Skeletal muscle tissue (tissue), 4 donors: ENCODE data around the gene APOD. TPM values are rescaled to one million over a fixed set of nuclear protein-coding genes. Genes with fewer than 3 reads are reported as not detected.

Experiments used
- H3K27ac ChIP-seq: one replicate; pipeline ENCODE4 v1.7.0; 2013; ENCODE audit warnings: mild to moderate bottlenecking, low read depth, low read length, inconsistent platforms
- H3K27me3 ChIP-seq, 3 donors: one replicate each; pipeline ENCODE4 v1.7.0; 2013; ENCODE audit warnings: low read length in 3 of 3; ENCODE audit not compliant: control insufficient read depth in 3 of 3, insufficient read depth in 3 of 3
- H3K36me3 ChIP-seq, 3 donors: one replicate each; pipeline ENCODE4 v1.7.0; 2013; ENCODE audit warnings: low read length in 3 of 3; ENCODE audit not compliant: control insufficient read depth in 3 of 3, insufficient read depth in 3 of 3
- H3K4me1 ChIP-seq, 3 donors: one replicate each; pipeline ENCODE4 v1.7.0; 2013; ENCODE audit warnings: low read length in 3 of 3, mild to moderate bottlenecking in 3 of 3; ENCODE audit not compliant: control insufficient read depth in 3 of 3, insufficient read depth in 3 of 3
- H3K4me3 ChIP-seq, 3 donors: one replicate each; pipeline ENCODE4 v1.7.0; 2013; ENCODE audit warnings: low read length in 3 of 3
- H3K9ac ChIP-seq, 3 donors: one replicate each; pipeline ENCODE4 v1.7.0; 2013; ENCODE audit warnings: low read length in 3 of 3, mild to moderate bottlenecking in 3 of 3, moderate library complexity in 2 of 3, low read depth in 1 of 3
- H3K9me3 ChIP-seq, 3 donors: one replicate each; pipeline ENCODE4 v1.7.0; 2013; ENCODE audit warnings: low read length in 3 of 3; ENCODE audit not compliant: control insufficient read depth in 3 of 3
- total RNA-seq: library from RNA; depleted of rRNA; stranded (reverse); fragments of >200 nt; gene quantifications from one replicate; pipeline ENCODE4 v1.2.3, GENCODE V29; 2014
- donor health status: Osteomylitis.

The APOD gene
- total RNA-seq, 1 donor from 2014 or later: 20.4 TPM

DNA sequence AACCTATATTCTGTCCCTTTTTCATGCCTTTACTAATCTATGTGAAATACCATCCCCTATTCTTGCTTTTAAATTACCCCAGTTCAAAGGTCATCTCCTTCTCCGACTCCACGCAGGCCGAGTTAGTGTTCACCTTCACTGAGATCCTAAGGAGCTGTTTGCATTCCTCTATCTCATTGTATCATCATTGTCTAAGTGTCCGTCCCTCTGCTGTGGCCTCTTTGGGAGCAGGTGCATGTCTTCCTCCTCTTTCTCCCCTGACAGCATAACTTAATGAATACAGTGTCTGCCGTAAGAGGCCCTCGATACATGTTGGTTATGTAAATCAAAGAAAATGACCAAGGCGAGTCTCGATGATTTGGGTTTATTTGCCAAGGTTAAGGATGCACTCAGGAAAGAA, 35.7 kb downstream of the APOD start:
- H3K4me3 ChIP-seq: no peak overlapping the region
- no peaks in the 10 kb centered on the region for H3K27me3 ChIP-seq
- no peaks in the 10 kb centered on the region for H3K36me3 ChIP-seq
- peaks cover 22 to 38% (median 33%) of the 10 kb centered on the region in 3 donors for H3K4me1 ChIP-seq
- no peak overlapping the region for H3K27ac ChIP-seq
- no peaks in the 10 kb centered on the region for H3K9me3 ChIP-seq
- no peak overlapping the region for H3K9ac ChIP-seq

DNA sequence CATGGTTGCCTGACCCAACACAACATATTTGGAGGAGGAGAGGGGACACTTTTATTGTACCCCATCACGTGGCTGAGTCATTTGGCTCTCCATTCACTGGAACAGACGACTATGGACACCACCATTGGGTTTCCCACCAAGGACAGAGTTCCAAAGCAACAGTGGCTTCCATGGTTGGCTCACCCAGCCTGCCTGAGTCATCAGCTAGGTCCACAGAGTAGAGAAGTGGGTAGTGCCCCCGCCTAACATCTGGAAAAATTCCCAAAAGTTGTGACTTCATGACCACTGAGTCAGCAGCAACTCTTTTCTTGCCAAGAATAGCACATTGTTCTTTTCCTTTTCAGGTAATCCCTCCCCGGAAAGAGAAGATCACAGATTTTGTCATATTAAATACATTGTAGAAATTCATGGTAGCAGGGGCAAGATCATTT, 37.6 kb downstream of the APOD start:
- H3K9me3 ChIP-seq: no peaks in the 10 kb centered on the region
- H3K4me1 ChIP-seq: peaks cover 22 to 41% (median 31%) of the 10 kb centered on the region in 3 donors
- no peak overlapping the region for H3K9ac ChIP-seq
- peak overlapping the region; percentile 20 for H3K27ac ChIP-seq
- H3K4me3 ChIP-seq: no peak overlapping the region
- no peaks in the 10 kb centered on the region for H3K27me3 ChIP-seq
- H3K36me3 ChIP-seq: no peaks in the 10 kb centered on the region

DNA sequence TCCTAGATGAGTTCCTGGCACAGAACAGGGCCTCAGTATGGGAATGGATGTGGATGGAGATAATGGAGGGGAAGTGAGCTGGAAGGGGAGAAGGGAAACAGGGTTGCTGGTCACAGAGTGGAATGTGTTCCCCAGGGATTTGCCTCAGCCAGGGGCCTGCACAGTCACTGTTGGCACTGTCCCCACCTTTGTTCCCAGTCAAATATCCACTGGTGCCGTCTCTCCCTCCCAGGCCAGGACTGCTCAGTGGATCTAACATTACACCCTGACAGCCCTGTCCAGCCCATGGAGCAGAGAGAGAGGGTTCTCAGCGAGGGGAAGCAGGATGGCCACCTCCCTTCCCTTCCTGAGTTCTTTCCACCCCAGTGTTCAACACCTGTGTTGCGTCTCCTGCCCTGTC, 39.1 kb downstream of the APOD start:
- Histone ChIP-seq H3K4me1 (peaks cover 30 to 42% (median 40%) of the 10 kb centered on the region in 3 donors), H3K27me3 (no peaks in the 10 kb centered on the region), H3K36me3 (no peaks in the 10 kb centered on the region), H3K27ac (peak overlapping the region; percentile 95), H3K9ac (peak overlapping the region in 2 of 3 donors; percentile 21 to 96), H3K4me3 (no peak overlapping the region), H3K9me3 (no peaks in the 10 kb centered on the region)

DNA sequence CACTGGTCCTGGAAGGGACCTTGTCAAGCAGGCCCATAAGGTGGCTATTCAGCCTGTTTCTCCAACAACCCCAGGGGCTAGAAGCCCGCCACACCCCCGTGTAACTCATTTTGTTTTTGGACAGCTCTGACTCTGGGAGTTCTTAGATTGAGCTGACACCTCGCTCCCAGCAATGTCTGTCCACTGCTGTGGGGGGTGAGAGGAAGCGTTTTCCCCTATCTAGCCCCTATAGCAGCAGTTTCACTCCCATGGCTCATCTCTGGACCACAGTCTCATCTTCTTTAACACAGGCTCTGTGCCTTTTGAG, 39.6 kb downstream of the APOD start:
- no peaks in the 10 kb centered on the region for H3K27me3 ChIP-seq
- H3K4me1 ChIP-seq: peaks cover 32 to 44% (median 43%) of the 10 kb centered on the region in 3 donors
- H3K9me3 ChIP-seq: no peaks in the 10 kb centered on the region
- no peaks in the 10 kb centered on the region for H3K36me3 ChIP-seq
- H3K9ac ChIP-seq: peak overlapping the region; percentile 71 to 96 (median 82)
- peak overlapping the region; percentile 30 to 88 (median 82) for H3K4me3 ChIP-seq
- peak overlapping the region; percentile 95 for H3K27ac ChIP-seq

DNA sequence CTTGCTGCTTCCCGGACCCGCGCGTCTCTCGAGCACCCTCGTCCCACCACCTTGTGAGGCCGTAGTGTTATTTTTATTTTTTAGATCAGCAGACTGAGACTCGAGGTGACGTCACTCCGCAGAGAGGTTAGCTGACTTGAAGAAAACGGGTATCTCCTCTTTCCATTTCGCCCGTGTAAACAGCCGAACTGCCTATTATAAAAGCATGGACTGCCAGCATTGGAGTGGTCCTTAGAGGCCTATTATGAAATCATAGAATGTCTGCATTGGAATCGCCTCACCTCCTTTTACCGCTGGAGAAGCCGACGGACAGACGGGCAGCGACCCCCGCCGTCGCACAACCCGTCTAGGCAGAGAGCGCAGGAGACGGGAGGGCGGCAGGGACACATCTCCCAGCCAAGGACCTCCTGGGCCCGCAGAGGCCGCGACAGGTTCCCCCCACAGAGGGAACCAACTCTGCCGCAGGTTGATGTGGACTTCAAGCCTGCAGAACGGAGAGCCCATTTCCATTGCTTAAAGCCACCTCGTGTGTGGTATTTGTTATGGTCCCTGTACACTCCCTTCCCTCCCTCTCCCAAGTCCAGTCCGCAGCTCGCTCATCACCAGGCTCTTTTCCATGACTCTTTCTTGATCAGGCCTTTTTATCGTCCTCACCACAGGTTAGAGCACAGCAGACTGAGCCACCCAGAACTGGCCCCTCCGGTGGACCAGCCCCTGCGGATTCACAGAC, 40.1 kb downstream of the APOD start:
- H3K36me3 ChIP-seq: no peaks in the 10 kb centered on the region
- peak overlapping the region; percentile 95 for H3K27ac ChIP-seq
- H3K4me1 ChIP-seq: peaks cover 32 to 48% (median 47%) of the 10 kb centered on the region in 3 donors
- H3K4me3 ChIP-seq: peak overlapping the region; percentile 82 to 89 (median 88)
- no peaks in the 10 kb centered on the region for H3K9me3 ChIP-seq
- peak overlapping the region; percentile 71 to 96 (median 82) for H3K9ac ChIP-seq
- no peaks in the 10 kb centered on the region for H3K27me3 ChIP-seq

DNA sequence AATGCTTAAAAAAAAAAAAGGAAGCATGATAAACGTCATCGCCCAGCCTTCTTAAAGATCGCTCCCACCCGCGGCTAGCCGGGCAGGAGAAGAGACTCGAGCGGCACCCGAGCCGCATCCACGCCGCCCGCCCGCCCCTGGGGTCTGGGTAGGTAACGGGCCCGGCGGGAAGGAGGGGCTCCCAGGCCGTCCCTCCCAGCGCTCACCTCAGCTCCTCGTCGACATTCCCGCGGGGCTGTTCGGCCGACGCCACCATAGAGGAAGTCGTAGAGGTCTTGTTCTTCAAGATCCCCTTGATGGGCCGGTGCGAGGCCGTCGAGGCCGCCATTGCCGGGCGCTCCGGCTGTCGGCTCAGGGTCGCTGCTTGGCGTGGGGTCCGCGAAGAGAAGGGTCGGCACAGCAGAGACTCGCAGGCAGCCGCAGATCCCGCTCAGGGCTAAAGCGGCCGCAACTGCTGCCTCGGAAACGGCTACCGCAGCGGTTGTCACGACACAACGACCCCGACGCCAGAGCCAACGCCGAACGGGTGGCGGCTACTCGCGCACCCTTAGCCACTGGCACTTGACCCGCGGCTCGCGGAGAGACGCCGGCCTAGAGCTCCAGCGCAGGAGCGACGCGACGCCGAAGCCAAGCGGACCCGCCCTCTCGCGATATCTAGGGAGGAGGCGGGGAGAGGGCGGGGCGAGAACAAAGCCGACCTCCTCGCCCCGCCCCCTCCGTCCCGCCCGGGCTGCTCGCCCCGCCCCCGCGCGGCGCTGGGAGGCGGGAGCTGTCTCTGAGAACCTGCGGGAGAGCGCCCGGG, 40.8 kb downstream of the APOD start, which contains the start of gene PPP1R2:
Gene PPP1R2 (minus strand): TSS at position 628 of the 802 bp plus-strand sequence. CDS start 300 bp downstream, at position 328.
- Histone ChIP-seq H3K9ac (peak within 1 kb of the TSS; percentile 96), H3K27ac (peak within 1 kb of the TSS; percentile 95), H3K4me1 (peaks cover 35 to 55% (median 49%) of the 10 kb centered on the region in 3 donors), H3K27me3 (no peaks in the 10 kb centered on the region), H3K4me3 (peak within 1 kb of the TSS; percentile 88 to 96 (median 89)), H3K36me3 (no peaks in the 10 kb centered on the region), H3K9me3 (no peaks in the 10 kb centered on the region)

DNA sequence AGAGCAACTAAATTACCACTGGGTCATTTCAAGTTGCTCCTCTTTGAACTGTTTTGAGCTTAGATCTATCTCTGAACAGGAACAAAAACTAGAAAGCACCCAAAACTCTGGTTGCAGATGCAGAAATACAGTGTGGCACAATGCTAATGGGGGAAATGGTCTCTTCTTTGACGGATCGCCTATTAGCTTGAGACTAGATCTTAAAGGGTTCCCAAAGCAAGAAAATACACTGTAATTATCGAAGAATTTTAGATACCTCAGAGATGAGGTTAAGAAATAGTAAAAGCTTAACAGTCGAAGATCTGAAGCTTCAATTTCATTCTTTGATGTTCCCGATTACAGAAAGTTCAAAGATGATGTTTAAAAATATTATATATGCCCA, 41.4 kb downstream of the APOD start:
- H3K36me3 ChIP-seq: no peaks in the 10 kb centered on the region
- H3K27me3 ChIP-seq: no peaks in the 10 kb centered on the region
- H3K9ac ChIP-seq: peak overlapping the region; percentile 96
- H3K4me1 ChIP-seq: peaks cover 39 to 61% (median 55%) of the 10 kb centered on the region in 3 donors
- H3K9me3 ChIP-seq: no peaks in the 10 kb centered on the region
- peak overlapping the region; percentile 88 to 96 (median 89) for H3K4me3 ChIP-seq
- H3K27ac ChIP-seq: peak overlapping the region; percentile 95

DNA sequence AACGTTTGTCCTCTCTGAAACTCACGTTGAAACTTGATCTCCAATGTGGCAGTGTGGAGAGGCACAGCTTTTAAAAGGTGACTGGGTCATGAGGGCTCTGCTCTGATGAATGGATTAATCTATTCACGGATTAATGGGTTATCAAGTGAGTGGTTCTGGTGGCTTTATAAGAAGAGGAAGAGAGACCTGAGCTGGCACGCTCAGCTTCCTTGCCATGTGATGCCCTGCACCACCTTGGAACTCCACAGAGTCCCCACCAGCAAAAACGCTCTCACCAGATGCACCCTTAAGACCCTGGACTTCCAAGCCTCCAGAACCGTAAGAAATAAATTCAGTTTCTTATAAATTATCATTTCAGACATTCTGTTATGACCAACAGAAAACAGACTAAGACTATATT, 43.2 kb downstream of the APOD start:
- Histone ChIP-seq H3K27me3 (no peaks in the 10 kb centered on the region), H3K4me1 (peaks cover 37 to 56% (median 52%) of the 10 kb centered on the region in 3 donors), H3K4me3 (peak overlapping the region; percentile 4 to 96 (median 35)), H3K36me3 (no peaks in the 10 kb centered on the region), H3K9ac (peak overlapping the region in 1 of 3 donors; percentile 55), H3K9me3 (no peaks in the 10 kb centered on the region), H3K27ac (peak overlapping the region; percentile 95)

DNA sequence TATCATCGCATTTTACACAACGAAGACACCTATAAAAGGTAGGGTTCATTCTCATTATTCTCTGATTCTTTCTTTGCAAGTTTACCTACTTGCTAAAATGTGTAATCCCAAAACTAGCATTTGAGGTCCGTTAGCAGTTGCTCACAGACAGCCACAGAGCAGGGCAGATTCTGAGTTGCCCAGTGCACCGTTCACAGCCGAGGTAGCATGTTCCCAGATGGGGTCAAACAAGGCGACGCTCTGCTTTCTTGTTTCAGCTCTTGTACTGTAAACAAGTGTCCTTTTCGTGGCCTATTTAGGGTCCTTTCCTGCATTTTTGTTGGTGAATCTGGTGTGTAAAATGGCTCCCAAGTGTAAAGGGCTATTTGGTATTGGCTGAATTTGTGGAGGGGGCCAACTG, 43.7 kb downstream of the APOD start:
- Histone ChIP-seq H3K36me3 (no peaks in the 10 kb centered on the region), H3K27ac (peak overlapping the region; percentile 95), H3K9me3 (no peaks in the 10 kb centered on the region), H3K27me3 (no peaks in the 10 kb centered on the region), H3K4me3 (peak overlapping the region; percentile 4 to 35 (median 20)), H3K4me1 (peaks cover 37 to 56% (median 56%) of the 10 kb centered on the region in 3 donors), H3K9ac (peak overlapping the region in 1 of 3 donors; percentile 55)

DNA sequence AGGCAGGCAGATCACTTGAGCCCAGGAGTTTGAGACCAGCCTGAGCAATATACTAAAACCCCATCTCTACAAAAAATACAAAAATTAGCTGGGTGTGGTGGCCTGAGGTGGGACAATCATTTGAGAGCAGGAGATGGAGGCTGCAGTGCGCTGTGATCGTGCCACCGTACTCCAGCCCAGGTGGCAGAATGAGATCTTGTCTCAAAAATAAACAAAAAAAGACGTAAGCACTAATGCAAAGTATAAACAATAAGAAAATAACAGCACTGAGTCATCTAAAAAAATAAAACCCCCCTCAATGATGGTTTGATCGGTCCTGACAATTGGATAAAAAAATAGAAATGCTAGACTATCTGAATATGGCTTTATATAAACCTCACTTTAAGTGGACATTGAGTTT, 44.3 kb downstream of the APOD start:
- Histone ChIP-seq H3K9ac (peak overlapping the region in 1 of 3 donors; percentile 17), H3K9me3 (no peaks in the 10 kb centered on the region), H3K4me1 (peaks cover 34 to 57% (median 50%) of the 10 kb centered on the region in 3 donors), H3K27me3 (no peaks in the 10 kb centered on the region), H3K27ac (peak overlapping the region; percentile 95), H3K36me3 (no peaks in the 10 kb centered on the region), H3K4me3 (no peak overlapping the region)
